Measurements from ENCODE around the gene L3MBTL4. TPM values are rescaled to one million over a fixed set of nuclear protein-coding genes. Genes with fewer than 3 reads are reported as not detected.

The L3MBTL4 gene
- total RNA-seq, 4 donors from 2014 or later = 6.0 to 14.8 (median 10.0) TPM

DNA sequence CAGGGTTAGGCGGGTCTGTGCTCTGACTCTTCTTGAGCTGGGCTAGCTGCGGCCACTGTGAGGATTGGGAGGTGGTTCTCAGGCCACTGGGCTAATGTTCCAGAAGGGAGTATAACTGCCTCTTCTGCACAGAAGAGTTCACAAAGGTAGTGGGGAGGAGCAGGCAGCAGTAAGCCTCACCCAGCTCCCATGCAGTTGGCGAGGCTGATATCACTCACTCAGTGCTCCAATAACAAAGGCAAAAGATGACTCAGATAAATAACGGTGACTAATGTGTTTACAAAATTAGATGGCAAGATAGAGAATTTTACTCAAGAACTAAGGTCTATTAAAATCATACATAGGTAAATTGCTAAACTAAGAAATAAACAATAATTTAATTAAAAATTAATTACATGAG, 345.2 kb downstream of the L3MBTL4 start:
- no peak for TF ChIP-seq CTCF (IDR thresholded peaks at IDR 0.05; ENCODE audit: low read depth)

GRCh38 chr18:6069103-6069502, 345.6 kb downstream of the L3MBTL4 start:
- TF ChIP-seq CTCF (IDR thresholded peaks at IDR 0.05; ENCODE audit: low read depth) = no peak

GRCh38 chr18:6060149-6060548, 354.6 kb downstream of the L3MBTL4 start:
- no peak for TF ChIP-seq CTCF (IDR thresholded peaks at IDR 0.05; ENCODE audit: low read depth)

GRCh38 chr18:6059551-6059950, 355.2 kb downstream of the L3MBTL4 start:
- TF ChIP-seq CTCF (IDR thresholded peaks at IDR 0.05; ENCODE audit: low read depth) = no peak

DNA sequence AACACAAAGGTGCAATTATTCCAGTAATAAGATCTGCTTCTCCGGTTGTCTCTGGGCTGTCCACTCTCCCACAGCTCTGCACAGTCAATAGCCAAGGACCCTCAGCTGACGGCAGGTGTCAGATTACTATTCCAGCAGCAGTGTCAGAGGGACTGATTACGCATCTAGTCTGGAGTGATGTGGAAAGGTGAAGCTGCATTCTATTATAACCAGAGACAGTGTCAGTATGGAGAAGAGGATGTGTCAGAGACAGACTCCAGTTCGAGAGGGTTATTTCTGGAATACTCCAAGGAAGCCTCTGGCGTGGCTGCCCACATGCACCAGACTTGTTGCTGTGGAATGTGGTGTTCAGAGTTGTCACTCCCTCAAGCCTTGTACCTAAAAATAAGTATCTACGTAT, 355.8 kb downstream of the L3MBTL4 start:
- TF ChIP-seq CTCF (IDR thresholded peaks at IDR 0.05; ENCODE audit: low read depth) = no peak

DNA sequence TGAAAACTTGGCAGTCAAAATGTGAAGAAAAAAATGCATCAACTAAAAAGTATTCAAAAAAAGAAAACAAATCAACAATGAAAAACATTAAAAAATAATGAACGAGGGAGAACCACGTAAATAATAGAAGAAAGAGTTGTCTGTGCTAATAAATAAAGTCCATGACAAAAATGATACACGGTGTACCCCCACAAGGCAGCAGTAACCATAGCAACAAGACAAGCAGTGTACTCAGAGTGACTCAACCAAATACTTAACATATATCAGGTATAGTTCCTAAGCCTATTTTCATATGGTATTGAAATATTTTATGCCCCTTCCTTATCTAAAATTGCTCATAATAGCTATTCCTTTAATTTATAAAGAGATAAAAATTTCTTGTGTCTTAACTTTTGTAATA, 357.1 kb downstream of the L3MBTL4 start:
- no peak for TF ChIP-seq CTCF (IDR thresholded peaks at IDR 0.05; ENCODE audit: low read depth)

- TF ChIP-seq CTCF (IDR thresholded peaks at IDR 0.05; ENCODE audit: low read depth) = no peak
Measured at GRCh38 chr18:6056171-6056910, 358.4 kb downstream of the L3MBTL4 start.

Data from subcutaneous adipose tissue (tissue), 4 donors.